HG02840 (cell line): Measurements from ENCODE around the gene AP2B1.

Source experiments
- ATAC-seq: cut with Tn5 transposase; IDR thresholded peaks from one replicate; pipeline ENCODE4 v1.9.1; 2021; ENCODE audit warnings: mild to moderate bottlenecking, moderate library complexity, moderate number of reproducible peaks; ENCODE audit not compliant: unreplicated experiment, low FRiP score

The AP2B1 gene

DNA sequence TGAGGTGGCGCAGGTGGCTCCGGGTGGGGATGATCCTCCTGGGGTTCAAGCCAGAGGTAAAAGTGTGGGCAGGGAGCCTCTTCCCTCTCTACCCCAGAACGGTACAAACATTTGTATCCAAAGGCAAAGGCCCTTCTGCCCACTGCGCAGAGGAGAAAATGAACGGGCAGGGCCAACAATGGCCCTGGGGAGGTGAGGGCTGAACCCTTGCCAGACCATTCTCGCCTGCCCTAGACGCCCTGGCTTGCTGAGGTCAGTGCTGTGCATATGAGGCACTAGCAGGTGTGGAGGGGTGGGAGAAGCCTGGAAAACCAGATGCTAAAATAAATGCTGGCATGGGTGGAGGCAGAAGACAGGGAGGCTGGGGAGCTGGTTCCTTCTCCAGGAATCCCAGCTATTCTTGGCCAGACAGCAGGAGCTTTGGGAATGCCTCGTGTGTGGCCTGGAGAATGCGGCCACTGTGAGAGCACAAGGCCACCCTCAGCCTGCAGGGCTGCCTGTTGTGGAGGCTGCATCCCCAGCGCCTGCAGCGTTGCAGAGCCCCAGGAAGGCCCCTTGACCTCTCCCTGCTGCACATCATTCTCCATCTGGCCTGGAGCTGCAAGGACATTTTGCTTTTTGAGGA is 178.1 kb downstream of the AP2B1 start:
- no peak for ATAC-seq

GRCh38 chr17:35765756-35766488 is 178.8 kb downstream of the AP2B1 start:
- ATAC-seq: no peak

DNA sequence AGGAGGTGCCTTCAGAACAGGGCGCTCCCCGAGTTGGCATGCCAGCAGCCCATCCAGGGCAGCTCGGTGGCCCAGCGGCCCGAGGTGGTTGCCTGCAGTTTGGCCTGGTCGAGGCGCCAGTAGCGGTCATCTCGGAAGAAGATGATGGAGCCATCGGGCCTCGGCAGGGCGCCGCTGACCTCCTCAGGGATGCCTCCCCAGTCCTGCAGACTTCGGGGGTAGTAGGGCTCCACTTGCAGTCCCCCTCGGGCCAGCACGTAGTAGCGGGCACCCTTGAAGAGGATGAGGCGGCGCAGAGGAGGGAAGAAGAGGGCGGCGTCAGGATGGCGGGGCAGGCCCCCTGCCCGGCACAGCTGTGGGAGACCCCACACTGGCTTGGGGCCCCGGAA is 179.4 kb downstream of the AP2B1 start:
- no peak for ATAC-seq

DNA sequence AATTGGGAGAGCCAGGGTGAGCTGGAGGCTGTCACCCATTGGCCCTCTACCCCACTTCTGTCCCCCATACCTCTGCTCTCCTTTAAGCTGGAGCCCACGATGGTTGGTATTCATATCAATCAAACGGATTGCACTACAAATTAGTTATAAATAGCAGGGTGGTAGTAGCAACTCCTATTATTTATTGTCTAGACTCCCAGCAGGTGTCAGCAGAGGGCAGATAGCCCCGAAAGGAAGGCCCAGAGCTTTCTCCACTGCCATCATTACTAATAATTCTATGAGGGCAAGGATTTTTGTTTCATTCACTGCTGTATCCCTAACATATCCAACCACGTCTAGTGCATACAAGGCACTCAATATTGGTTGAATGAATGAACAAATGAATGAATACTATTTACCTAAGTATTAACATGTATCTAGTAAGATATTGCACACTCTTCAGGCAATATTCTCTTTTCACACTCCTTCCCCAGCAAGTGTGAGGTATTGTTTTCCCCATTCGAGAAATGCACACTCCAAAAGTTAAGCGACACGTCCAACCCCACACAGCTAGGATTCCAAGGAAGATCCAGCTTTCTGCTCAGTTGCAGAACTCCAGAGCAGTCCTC is 179.9 kb downstream of the AP2B1 start:
- ATAC-seq: no peak

GRCh38 chr17:35768797-35769196 is 181.7 kb downstream of the AP2B1 start:
- ATAC-seq: no peak

GRCh38 chr17:35769895-35770486 is 182.9 kb downstream of the AP2B1 start:
- no peak for ATAC-seq

DNA sequence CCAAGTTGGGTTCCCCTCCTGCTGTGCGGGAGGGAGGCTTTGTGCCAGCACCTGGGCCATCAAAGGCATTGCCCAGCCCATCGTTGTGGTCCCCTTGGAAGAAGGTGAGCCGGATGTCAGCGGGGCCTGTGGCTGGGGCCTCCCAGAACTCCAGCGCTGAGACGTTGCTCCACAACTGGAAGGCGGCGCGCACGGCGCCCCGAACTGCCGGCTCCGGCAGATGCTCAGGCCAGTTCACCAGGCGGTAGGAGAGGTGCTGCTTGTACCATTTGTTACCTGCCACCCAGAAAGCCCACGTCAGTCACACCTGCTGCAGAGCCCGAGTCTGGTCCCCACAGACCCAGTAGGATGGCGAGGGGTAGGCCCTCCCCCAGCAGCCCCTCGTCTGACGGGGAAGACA is 186.0 kb downstream of the AP2B1 start:
- no peak for ATAC-seq

DNA sequence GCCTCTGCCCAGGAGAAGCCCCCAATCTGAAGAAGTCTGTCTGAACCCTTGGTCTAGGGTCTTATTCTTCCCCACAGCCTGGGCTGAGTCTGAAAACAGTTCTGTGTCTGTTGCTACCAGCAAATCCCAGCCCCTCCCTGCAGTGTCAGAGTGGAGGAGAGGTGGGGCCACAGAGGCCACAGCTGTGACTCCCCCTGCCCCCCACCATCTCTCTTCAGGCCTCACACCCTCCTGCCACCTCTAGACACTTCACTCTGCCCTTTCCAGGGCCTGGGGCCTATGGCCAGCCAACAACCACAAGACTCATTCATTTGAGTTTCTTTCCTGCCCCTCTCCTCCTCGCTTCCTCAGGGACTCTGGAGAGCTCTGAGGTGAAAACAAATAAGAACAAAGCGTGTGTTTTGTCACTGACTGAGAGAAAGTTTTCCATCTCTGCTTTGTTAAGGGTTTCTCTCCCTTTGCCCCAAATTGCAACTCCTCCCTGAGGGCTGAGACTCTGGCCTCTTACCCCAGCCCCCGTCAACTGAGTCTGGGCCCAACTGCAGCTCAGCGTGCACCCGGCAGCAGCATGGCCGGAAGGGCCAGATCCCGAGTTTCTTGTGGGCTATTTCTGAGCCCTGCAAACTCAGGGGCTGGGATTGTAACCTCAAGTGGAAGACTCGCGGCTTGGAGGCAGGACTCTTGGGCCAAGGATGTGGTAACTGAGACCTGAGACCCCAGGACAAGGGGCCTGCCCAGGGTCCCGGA is 186.7 kb downstream of the AP2B1 start:
- ATAC-seq: no peak

- no peak for ATAC-seq
These were observed 187.4 kb downstream of the AP2B1 start for GRCh38 chr17:35774499-35774898.

DNA sequence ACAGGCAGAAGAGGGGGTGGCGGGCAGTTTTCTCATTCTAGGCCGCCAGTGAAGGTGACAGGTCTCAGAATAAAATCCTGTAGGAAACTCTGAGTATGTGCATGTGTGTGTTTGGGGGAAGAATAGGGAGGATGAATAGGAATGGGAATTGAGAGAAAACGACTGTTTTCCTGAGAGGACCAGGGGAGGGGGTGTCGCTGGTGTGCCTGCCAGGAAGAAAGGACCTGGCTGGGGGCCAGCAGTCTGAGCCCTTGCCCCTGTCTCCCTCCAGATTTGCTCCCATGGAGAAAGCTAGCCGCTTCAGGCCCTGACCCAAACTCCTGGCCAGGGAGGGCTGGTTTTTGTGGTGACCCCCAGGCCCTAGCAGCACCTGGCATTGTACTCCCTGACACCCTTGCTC is 187.9 kb downstream of the AP2B1 start:
- no peak for ATAC-seq

- no peak for ATAC-seq
These were observed 188.5 kb downstream of the AP2B1 start for GRCh38 chr17:35775583-35775982.
